Measurements from ENCODE around the gene ERC2. TPM values are rescaled to one million over a fixed set of nuclear protein-coding genes. Genes with fewer than 3 reads are reported as not detected.

The ERC2 gene
- total RNA-seq, 1 donor from 2014 or later = 0.11 TPM

DNA sequence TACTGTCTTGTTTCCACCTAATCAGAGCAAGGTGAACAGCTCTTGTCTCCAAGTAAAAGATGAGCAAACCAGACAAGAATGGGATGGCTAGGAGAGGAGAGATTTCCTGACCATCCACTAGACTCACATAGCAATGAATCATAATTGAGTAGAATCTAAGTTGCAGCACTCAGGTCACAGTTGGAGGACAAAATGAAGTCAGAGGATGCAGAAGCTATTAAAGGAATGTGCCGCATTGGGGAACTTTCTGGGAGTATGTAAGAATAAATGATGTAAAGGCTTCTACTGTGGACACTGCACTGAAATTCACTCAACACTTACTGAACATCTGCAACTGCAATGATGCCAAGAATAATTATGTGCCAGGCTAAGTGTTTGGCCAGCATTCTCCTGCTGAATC lies 763.7 kb downstream of the ERC2 start:
- TF ChIP-seq, protein P1, sequence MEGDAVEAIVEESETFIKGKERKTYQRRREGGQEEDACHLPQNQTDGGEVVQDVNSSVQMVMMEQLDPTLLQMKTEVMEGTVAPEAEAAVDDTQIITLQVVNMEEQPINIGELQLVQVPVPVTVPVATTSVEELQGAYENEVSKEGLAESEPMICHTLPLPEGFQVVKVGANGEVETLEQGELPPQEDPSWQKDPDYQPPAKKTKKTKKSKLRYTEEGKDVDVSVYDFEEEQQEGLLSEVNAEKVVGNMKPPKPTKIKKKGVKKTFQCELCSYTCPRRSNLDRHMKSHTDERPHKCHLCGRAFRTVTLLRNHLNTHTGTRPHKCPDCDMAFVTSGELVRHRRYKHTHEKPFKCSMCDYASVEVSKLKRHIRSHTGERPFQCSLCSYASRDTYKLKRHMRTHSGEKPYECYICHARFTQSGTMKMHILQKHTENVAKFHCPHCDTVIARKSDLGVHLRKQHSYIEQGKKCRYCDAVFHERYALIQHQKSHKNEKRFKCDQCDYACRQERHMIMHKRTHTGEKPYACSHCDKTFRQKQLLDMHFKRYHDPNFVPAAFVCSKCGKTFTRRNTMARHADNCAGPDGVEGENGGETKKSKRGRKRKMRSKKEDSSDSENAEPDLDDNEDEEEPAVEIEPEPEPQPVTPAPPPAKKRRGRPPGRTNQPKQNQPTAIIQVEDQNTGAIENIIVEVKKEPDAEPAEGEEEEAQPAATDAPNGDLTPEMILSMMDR (IDR thresholded peaks at IDR 0.05) = no peak
- H3K4me1 ChIP-seq = no peaks in the 10 kb centered on the region
- H3K9me3 ChIP-seq = no peaks in the 10 kb centered on the region
- DNase-seq (ENCODE audit: low spot score in 2 of 2) = no peak
- H3K27ac ChIP-seq = no peak overlapping the region
- intact Hi-C loops (cut with DNase I) = no loop called here
- no peak overlapping the region for H3K4me3 ChIP-seq
- no peaks in the 10 kb centered on the region for H3K27me3 ChIP-seq
- H3K36me3 ChIP-seq = no peaks in the 10 kb centered on the region

DNA sequence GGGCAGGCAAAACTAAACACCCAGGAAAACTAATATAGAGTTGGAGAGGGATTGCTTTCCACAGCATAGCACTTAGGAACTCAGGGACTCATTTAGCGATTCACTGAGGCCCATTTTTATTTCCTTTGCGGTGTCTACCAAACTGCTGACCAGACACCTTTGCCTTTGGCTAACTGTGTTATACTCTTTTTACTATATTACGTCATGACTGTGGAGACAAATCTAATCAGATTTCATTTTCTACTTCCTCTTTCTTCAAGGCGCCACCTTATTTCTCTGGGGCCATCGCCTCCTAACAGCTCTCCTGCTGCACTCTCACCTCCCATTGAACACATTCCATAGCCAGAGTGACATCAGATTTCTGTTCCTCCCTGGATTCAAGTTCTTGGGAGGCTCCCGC lies 765.4 kb downstream of the ERC2 start:
- Histone ChIP-seq H3K27me3 (no peaks in the 10 kb centered on the region), H3K9me3 (no peaks in the 10 kb centered on the region), H3K36me3 (no peaks in the 10 kb centered on the region), H3K27ac (no peak overlapping the region), H3K4me1 (no peaks in the 10 kb centered on the region), H3K4me3 (no peak overlapping the region)
- TF ChIP-seq, protein P1 (IDR thresholded peaks at IDR 0.05) = no peak
- no peak for DNase-seq (ENCODE audit: low spot score in 2 of 2)
- intact Hi-C loops (cut with DNase I) = no loop called here

DNA sequence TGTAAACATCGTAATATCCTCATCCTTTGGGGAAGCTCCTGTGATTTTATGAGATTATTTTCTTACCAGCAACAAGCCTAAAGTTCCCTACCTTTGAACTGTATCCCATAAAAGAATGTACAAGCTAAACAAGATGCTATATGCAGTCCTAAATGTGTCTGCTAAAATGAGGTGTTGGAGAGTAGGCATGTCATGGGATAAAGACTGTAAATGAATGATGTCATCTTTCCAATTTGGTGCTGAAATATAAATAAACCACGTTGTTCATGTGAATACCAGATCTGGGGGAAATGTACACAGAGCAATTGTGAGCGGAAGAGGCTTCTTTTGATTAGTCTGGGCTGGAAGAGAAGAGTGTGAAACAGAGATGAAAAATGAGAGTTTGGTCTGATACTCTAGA lies 766.3 kb downstream of the ERC2 start:
- no peak for DNase-seq (ENCODE audit: low spot score in 2 of 2)
- TF ChIP-seq, protein P1 (IDR thresholded peaks at IDR 0.05) = no peak
- Histone ChIP-seq H3K36me3 (no peaks in the 10 kb centered on the region), H3K4me3 (no peak overlapping the region), H3K9me3 (no peaks in the 10 kb centered on the region), H3K27me3 (no peaks in the 10 kb centered on the region), H3K4me1 (no peaks in the 10 kb centered on the region), H3K27ac (no peak overlapping the region)
- intact Hi-C loops (cut with DNase I) = no loop called here

- H3K4me3 ChIP-seq = no peak overlapping the region
- TF ChIP-seq, protein P1 (IDR thresholded peaks at IDR 0.05) = no peak
- no peaks in the 10 kb centered on the region for H3K36me3 ChIP-seq
- intact Hi-C loops (cut with DNase I) = no loop called here
- no peaks in the 10 kb centered on the region for H3K4me1 ChIP-seq
- H3K27ac ChIP-seq = no peak overlapping the region
- no peak for DNase-seq (ENCODE audit: low spot score in 2 of 2)
- H3K27me3 ChIP-seq = no peaks in the 10 kb centered on the region
- H3K9me3 ChIP-seq = no peaks in the 10 kb centered on the region
These were observed 769.4 kb downstream of the ERC2 start for GRCh38 chr3:55698831-55699230.

- no peak overlapping the region for H3K4me3 ChIP-seq
- TF ChIP-seq, protein P1 (IDR thresholded peaks at IDR 0.05) = no peak
- H3K36me3 ChIP-seq = no peaks in the 10 kb centered on the region
These were observed 770.9 kb downstream of the ERC2 start for GRCh38 chr3:55697177-55697865.

More at GRCh38 chr3:55697177-55697865, 770.9 kb downstream of the ERC2 start:
- no peak for DNase-seq (ENCODE audit: low spot score in 2 of 2)
- no peaks in the 10 kb centered on the region for H3K4me1 ChIP-seq
- intact Hi-C loops (cut with DNase I) = no loop called here
- H3K27ac ChIP-seq = no peak overlapping the region
- H3K27me3 ChIP-seq = no peaks in the 10 kb centered on the region
- H3K9me3 ChIP-seq = no peaks in the 10 kb centered on the region
